Cerebellar nuclear complex (tissue), 1 donor: Measurements from ENCODE around the gene DENND5B.
"Not testable (repeated sequence)": the region's sequence is repeated elsewhere in the genome, so short reads cannot be mapped to it uniquely, and the experiment has no call there.

Source experiments
- DNase-seq, 2 experiments: peaks; one replicate each; lab custom pipeline; 2025; lab: John Stamatoyannopoulos, UW

Gene DENND5B

DNA sequence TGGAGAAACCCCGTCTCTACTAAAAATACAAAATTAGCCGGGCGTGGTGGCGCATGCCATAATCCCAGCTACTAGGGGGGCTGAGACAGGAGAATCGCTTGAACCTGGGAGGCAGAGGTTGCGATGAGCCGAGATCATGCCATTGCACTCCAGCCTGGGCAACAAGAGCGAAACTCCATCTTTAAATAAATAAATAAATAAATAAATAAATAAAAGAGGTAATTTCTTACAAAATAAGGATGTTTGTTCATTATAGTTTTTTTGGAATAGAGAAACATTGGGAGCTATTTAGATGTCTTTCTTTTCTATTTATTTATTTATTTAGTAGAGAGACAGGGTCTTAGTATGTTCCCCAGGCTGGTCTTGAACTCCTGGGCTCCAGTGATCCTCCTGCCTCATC is 213.7 kb downstream of the DENND5B start:
- not testable (repeated sequence) for DNase-seq

- not testable (repeated sequence) for DNase-seq
Measured at GRCh38 chr12:31375422-31375821, 215.5 kb downstream of the DENND5B start.

GRCh38 chr12:31371256-31371620 is 219.7 kb downstream of the DENND5B start:
- no peak for DNase-seq

- no peak for DNase-seq
Measured at GRCh38 chr12:31370531-31371255, 220.2 kb downstream of the DENND5B start.

DNA sequence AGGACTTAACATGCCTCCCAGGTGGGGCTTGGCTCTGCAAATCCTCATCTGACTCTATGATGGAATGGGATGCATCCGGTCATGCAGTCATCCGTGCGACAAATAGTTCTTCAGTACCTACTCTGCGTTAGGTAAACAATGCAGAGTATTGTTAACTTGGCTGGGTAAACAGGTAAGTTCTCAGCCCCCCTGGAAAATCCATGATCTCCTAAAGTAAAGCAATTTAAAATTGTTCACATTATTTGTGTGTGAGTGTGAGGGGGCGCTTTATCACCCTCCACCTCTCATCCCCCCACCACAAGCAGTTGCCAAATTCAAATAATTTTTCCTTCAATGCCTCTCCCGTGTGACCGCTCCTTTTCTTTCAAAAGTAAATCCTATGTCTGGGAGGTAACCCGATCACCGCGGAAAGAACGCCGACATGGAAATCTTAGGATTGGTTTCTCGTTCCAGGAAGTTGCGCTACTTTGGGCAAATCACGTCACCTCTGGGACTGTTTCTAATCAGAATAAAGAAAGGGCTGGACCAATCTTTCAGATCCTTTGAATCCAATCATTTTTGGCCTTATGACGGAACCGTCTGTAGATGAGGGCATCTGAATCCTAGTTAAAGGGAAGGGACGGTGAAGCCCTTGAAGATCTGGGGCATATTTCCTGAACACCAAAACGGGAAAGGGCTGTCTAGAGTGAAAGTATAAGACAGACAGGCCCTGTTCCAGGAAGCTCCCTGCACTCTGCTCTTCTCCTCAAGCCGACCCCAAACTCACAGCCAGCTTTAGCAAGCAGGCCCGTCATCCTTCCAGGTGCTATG is 221.0 kb downstream of the DENND5B start:
- DNase-seq = no peak

- no peak for DNase-seq
Measured at GRCh38 chr12:31368666-31369361, 222.1 kb downstream of the DENND5B start.

- DNase-seq = no peak
Measured at GRCh38 chr12:31366104-31366621, 224.8 kb downstream of the DENND5B start.

DNA sequence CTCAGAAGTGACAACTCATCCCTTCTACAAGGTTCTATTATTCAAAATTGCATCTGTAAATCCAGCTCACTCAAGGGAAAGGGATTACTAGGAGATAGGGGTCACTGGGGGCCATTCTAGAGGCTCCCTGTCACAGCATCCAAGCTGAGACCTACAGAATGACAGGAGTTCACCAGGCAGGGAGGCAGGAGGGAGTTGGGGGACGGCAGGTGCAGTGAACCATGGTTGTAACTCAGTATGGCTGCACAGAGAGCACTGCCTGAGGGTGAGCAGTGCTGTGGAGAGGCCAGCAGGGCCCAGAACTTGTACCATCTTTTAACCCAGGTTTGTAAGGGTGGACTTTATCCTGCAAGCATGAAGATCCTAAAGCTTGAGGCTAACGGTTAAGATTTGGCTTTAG is 227.1 kb downstream of the DENND5B start:
- DNase-seq = no peak

DNA sequence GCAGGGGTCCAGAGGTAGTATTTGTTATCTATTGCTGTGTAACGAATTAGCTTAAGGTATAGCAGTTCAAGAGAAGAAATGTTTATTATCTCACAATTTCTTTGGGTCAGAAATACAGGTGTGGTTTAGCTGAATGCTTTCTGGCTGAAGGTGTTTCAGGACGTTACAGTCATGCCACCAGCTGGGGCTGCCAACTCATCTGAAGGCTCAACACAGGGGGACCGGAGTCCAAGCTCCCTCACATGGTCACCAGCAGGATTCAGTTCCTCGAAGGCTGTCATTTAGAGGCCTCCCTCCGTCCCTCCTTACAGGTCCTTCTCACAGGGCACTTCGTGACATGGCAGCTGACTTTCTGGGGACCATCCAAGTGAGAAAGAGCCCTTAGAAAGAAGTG is 227.5 kb downstream of the DENND5B start:
- no peak for DNase-seq

DNA sequence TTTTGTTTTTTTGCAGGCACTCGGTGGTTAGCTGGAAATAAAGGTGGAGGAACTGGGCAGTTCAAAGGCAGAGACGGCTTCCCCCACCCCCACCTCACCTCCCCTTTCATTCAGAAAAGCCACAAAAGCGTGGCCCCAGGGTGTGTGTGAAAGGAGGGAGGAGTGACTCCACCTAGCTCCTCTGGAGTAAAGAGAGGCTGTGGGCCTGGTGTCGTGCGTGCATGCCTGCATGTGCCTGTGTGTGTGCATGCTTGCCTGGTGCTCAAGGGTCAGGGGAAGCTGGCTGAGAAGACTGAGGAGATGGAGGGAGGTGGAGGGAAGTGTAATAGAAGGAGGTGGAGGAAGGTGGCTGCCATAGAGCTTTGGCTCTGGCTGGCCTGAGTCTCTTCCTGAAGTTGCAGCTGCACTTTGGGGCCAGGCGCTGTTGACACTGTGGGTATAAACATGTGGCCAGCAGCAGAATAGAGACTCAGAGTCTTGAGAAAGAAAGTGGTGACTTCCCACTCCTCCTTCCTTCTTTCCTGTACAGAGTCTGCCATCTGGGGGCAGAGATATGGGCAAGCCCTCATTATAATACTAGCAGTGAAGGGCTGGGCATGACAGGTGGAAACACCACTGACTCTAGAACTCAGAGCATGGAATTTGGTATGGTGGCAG is 228.0 kb downstream of the DENND5B start:
- no peak for DNase-seq

- peak; percentile 91 to 92 for DNase-seq
Measured at GRCh38 chr12:31362115-31362758, 228.7 kb downstream of the DENND5B start.

DNA sequence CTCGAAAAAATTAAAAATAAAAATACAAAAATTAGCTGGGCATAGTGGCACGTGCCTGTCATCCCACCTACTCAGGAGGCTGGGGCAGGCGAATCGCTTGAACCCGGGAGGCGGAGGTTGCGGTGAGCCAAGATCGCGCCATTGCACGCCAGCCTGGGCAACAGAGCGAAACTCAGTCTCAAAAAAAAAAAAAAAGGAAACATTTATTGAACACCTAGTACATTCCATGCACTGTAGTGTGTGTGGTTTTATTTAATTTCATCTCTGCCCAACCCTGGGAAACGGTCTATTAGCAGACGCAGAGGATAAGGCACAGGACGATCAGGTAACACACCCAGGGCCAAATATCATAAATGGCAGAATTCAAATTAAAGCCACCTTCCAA is 229.2 kb downstream of the DENND5B start:
- no peak for DNase-seq

DNA sequence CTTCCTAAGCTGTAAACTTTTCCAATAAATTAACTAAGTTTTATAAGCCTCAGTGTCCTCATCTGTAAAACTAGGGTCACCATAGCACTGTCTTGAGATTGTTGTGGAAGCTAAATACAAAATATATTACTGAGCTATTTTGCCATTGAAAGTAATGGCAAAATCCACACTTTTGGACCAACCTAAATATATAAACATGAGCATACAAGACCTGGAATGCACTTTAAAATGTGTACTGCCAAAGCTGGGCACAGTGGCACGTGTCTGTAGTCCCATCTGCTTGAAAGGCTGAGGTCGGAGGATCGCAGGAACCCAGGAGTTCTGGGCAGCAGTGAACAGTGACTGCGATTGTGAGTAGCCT is 235.2 kb downstream of the DENND5B start:
- DNase-seq = no peak

DNA sequence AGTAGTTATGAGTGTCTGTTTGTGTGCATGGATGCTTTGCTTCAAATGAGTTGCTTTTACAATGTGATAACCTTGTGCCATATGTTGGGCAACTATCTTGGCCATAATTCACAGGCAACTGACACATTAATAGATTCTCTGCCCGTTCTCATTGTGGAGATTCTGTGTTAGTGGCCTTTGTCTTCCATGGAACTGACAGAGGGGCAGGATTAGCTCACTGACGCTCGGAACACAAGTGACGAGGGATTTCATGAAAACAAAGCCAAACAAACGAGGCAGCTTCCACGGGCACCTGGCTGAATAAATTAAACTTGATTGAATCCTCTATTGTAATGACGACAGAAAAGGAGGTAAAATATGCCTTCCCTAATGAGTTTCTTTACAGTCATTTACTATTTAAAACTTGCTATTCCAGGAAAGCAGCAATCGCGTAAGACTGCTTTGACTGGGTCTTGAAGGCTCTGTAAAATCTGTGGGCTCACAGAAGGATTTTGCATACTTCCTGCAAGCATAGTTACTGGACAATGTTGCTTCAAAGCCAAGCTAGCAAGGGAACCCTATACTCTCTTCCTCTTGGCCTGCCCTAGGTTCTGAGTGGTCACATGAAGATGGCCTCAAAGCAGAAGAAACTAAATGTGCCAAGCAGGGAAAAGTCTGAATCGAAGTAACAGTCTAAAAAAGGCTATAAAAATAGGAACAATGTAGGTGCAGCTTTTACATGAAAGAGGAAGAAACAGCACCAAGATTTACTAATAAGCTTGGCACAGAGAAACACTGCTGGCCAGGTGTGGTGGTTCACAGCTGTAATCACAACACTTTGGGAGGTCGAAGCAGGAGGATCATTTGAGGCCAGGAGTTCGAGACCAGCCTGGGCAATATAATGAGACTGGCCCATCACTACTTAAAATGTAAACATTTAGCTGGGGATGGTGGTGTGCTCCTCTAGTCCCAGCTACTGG is 236.9 kb downstream of the DENND5B start:
- peak in 1 of 2 experiments; percentile 49 for DNase-seq

DNA sequence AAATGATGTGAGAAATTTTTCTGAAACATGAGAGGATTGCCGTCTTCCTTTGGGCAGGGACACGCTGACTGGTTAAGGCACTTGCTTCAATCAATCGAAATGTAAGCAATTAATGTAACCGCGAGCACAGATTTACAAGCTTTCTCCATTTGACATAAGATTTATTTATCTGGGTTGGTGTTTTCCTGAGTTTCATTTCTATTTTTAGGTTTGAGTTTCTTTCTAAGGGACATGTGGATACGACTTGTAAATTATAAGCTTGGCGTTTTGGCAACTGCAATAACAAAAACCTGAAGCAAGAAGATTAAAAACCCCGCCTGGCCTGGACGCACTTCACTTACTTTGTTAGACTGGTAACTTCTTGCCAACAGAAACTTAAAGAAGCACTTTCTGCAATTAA is 244.7 kb downstream of the DENND5B start:
- DNase-seq = no peak

GRCh38 chr12:31343139-31343538 is 247.8 kb downstream of the DENND5B start:
- DNase-seq = no peak

DNA sequence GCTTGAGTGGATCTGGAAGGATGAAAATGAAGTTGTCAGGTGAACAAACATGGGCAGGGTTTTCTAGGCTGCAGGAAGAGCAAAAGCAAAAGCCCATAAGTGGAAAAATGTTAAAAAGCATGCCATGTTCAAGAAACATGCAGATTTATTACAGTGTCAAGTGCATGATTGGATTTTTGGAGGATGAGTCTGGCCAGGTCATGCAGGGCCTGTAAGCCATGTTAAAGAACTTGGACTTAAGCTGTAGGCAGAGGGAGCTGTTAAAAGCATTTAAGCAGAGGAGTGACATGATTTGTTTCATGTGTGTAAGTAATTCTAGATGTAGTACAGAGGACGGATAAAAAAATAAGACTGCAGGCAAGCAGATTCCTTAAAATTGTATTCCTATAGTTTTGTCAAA is 248.7 kb downstream of the DENND5B start:
- DNase-seq = no peak

- DNase-seq = no peak
Measured at GRCh38 chr12:31339831-31340622, 250.9 kb downstream of the DENND5B start.

GRCh38 chr12:31337952-31338351 is 253.0 kb downstream of the DENND5B start:
- DNase-seq = no peak
